ENCODE measurements around the gene CDH23.

CDH23 gene

DNA sequence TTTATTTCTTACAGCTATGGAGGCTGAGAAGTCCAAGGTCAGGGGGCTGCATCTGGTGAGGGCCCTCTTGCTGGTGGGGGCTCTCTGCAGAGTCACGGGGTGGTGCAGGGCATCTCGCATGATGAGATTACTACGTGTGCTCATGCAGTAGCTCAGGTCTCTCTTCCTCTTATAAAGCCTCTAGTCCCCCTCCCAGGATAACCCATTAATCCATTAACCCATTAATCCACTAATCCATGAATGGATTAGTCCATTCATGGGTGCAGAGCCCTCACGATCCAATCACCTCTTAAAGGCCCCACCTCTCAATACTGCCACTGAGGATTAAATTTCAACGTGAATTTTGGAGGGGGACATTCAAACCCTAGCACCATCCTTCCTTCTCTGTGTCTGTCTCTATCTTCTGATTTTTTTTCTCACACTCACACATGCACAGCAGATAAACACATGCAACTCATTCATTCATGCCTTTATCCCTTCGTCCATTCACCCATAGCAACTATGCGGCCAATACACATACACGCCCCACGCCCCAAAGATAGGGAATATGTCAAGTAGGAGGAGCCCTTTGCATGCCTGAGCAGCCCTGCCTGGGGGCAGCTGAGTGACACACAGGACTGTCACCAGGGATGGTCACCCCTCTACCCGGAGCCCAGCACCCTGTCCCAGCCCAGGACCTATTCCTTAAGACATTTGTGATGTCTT lies 236.3 kb downstream of the CDH23 start:
- DNase-seq (ENCODE audit: low read depth in 1 of 2, low spot score in 1 of 2): no peak

DNA sequence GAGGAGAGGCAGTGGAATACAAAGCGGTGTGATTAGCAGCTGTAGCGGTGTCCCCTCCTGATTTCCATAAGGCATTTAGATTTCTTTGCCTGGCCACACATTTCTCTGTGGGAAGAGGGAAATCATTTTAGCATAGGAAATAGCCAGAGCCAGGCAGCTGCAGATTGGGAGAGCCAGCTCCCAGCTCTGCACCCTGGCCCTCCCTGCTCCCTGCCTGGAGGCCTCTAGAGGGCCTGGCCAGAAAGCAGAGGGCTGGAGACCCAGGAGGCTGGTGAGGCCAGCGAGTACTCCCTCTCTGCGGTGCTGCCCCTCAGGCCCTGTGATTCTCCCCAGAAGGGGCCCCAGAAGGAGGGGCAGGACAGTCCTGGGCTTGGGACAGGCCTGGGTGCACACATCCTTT lies 237.2 kb downstream of the CDH23 start:
- DNase-seq (ENCODE audit: low read depth in 1 of 2, low spot score in 1 of 2): no peak

DNA sequence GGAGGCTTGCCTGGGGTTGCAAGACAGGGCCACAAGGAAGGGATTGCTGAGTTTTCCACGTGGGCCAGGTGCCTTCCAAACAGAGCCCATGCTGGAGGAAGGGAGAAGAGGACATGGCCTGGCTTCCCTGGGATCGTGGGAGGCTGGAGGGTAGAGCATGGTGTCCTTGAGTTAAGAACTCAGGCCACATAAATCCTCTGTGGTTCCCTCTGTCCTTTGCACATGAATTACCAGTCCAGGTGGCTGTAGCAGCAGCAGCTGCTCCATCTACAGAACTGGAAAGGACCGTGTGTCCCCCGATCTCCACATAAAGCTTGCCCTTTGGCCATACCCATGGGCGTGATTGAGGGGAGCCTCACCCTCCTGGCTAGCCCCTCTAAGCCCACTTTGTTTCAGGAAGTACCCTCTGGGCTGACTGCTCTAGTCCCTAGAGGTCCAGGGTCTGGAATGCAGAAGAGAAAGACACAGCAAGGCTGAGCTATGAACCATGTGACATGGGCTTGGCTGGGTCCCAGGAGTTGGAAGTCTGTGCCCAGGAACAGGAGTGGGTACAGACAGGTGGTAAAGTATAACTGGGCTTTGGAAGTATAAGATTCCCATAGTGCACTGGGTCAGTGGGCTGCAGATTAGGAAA lies 237.9 kb downstream of the CDH23 start:
- no peak for DNase-seq (ENCODE audit: low read depth in 1 of 2, low spot score in 1 of 2)

DNA sequence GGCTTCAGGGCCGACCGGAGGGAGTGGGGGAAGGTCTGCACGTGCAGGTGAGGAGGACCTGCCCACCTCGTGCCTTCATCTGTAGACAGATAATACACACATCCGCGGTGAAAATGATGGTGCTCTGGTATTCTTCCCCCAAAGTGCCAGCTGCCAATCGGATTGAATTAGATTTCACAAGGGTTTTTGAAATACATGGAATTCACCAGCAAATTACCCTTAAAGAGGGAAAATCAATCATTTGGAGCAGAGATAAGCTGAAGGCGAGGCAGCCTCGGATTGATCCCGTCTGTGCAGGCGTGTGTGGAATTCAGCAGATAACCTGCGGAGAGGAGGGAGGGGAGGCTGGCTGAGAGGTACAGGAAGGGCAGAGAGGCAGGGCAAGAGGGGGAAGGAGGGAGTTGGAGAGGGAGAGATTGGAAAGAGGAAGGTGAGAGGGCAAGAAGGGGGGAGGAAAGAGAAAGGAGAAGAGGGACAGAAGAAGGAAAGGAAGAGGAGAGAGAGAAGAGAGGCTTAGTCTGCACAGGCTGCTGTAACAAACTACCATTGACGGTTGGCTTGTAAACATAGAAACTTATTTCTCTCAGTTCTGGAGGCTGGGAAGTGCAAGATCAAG lies 238.6 kb downstream of the CDH23 start:
- DNase-seq (ENCODE audit: low read depth in 1 of 2, low spot score in 1 of 2): no peak

DNA sequence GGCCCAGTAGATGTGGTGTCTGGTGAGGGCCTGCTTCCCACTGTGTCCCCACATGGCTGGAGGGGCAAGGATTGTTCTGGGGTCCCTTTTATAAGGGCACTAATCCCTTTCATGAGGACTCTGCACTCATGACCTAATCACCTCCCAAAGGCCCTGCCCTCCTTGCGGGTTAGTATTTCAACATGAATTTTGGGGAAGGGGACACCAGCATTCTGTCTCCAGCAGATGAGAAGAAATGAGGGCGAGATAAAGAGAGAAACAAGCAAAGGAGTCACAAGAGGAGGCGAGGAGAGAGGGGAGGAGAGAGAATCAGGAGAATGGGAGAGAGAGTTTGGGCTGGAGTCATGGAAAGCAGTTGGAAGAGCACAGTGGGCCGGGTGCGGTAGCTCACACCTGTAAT lies 239.1 kb downstream of the CDH23 start:
- DNase-seq (ENCODE audit: low read depth in 1 of 2, low spot score in 1 of 2): no peak

DNA sequence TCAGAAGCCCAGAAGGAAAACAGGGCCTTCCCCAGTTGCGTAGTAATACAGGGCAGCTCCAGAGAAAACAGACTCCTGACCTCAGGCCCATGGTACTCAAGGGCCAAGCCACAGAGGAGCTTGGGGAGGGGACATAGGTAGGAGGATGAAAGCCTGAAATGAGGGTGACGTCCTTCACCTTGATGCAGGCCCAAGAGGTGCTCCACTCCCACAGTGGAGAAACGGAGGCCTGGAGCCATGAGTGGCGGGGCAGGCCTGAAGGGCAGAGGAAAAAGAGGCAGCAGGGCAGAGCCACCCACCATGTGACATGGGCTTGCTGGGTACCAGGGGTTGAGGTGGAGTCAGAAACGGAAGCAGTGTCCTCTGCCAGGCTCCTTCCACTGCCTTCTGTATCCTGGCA lies 239.9 kb downstream of the CDH23 start:
- DNase-seq (ENCODE audit: low read depth in 1 of 2, low spot score in 1 of 2): no peak

DNA sequence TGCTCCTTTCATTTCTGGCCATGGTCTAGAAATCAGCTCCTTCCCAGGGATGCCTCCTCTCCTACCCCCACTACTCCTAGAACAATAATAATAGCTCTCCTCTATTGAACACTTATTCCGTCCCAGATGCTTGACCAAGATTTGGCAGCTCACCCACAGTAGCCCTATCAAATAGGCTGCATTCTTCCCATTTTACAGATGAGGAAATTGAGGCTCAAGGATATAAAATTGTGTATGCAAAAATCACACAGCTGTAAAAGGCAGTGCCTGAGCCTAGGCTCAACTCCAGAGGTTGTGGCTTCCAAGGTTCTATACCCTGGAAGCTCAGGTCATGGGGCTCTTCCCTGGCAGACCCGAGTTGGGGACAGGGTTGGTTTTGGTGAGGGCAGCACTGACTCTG lies 240.6 kb downstream of the CDH23 start:
- no peak for DNase-seq (ENCODE audit: low read depth in 1 of 2, low spot score in 1 of 2)

DNA sequence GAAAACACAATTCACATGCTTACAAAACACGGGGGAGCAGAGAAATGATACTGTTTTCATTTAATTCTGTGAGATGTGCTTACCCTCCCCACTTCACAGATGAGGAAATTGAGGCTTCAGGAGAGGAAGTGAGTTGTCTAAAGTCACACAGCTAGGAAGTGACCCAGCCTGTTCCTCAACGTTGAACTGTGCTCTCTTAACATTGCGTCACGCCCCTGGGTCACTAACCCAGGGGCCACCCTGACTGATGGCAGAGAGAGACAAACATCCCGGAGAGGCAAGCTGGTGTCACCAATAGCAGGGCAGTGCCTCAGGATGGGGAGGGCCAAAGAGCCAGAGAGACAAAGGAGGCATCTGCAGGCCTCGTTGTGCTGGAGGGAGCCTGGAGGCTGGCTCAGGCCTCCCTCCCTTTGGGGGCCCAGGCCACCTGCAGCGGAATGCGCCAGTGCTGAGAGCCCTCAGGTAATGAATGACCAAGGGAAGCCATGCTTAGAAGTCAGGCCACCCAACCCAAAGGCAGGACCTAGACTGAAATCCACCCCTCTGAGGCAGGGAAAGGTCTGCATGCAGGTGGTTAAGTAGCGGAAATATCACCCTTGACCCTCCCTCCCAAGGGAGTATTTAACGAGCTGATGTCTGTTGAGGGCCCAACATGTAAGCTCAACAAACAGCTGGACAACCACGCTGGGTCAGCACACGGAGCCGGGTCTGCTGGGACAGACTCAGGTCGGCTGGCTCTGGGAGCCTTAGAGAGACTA lies 241.5 kb downstream of the CDH23 start:
- no peak for DNase-seq (ENCODE audit: low read depth in 1 of 2, low spot score in 1 of 2)

DNA sequence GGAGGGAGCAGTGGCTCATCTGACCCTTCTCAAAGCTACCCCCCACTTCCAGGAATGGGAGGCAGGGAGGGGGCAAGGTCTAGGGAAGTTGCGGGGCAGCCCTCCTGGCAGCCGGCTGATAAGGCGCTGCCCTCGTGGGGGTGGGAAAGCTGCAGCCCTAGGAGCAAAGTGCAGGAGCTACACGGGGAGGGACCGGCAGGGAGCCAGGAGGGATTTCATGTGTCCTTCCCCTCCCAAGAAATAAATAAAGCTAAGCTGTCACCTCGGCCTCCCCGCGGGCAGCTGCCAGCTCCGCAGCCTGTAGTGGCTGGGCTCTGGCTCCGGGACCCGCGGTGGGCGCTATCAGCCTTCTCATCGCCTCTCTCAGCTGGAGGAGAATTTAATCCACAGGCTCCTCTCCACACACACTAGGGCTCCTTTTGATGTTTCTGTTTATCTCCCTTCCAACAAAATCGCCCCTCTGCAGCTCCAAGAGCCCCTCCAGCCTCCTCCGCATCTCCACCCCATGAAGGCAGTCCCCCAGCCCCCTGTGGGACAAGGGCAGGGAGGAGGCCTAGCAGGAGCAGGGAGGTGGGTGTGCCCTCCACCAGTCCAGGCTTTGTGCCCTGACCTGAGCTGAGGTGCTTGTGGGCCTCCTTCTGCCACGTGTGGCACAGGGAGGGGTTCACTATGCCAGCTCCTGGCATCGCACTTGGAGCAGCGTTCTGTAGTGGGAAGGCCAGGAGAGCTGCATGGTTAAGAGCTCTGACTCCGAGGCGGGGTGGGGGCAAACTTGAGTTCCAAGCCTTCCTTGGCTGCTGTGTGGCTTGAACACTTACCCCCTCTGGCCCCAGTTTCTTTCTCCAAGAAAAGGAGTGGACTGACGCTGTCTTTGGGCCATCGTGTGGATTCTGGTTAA lies 242.4 kb downstream of the CDH23 start:
- DNase-seq (ENCODE audit: low read depth in 1 of 2, low spot score in 1 of 2): no peak

DNA sequence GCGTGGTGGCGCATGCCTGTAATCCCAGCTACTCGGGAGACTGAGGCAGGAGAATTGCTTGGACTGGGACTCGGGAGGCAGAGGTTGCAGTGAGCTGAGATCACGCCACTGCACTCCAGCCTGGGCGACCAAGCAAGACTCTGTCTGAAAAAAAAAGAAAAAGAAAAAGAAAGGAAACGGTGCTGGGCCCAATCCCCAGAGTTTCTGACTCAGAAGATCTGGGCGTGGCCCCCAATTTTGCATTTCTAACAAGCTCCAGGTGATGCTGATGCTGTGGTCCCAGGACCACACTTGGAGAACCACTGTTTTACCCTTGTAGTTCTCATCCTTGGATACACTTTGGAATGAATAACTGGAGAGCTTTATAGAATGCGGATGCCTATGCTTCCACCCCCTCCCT lies 243.9 kb downstream of the CDH23 start:
- no peak for DNase-seq (ENCODE audit: low read depth in 1 of 2, low spot score in 1 of 2)

DNA sequence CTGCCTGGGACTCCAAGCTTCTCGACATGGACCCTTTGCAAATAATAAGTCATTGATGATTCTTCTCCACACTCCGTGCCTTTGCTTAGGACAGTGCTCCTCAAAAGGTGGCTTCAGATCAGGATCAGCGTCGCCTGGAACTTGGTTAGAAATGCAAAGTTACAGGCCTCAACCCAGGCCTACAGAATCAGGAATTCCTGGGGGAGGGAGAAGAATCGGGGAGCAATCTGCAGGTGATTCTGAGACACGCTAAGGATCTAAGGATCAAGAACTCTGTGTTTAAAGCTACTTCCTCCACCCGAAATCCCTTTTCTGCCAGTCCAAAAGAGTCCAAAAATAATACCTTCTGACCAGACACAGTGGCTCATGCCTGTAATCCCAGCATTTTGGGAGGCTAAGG lies 244.7 kb downstream of the CDH23 start:
- no peak for DNase-seq (ENCODE audit: low read depth in 1 of 2, low spot score in 1 of 2)

DNA sequence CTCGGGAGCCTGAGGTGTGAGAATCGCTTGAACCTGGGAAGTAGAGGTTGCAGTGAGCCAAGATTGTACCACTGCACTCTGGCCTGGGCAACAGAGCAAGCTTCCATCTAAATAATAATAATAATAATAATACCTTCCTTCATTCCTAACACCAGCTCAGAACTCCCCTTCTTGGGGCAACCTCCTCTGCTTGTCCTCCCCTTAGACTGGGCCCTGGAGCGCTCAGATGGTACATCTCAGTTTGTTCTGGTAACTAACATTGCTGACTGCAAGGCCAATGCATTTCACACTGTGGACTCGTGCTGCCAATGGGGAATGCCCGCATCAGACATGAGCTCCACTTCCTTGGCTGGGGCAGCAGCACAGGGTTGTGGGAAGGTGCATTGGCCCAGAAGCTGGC lies 245.3 kb downstream of the CDH23 start:
- no peak for DNase-seq (ENCODE audit: low read depth in 1 of 2, low spot score in 1 of 2)

DNA sequence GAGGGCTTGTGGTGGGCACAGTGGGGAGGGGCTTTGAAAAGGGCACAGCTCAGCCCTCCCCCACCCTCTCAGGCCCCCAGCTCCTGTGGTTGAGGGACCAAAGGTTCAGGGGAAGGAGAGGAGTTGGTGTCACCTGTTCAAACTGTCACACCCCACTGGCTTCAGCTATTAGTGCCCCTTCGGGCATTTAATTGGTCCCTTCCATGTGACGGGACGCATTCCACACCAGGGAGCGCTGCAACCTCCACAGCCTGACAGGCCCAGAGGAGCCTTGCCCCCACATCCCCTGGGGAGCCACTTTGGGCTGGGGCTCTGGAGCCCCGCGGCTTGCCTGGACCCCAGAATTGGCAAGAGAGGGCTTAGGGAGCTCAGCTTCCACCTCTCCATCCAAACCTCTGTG lies 247.2 kb downstream of the CDH23 start:
- no peak for DNase-seq (ENCODE audit: low read depth in 1 of 2, low spot score in 1 of 2)

DNA sequence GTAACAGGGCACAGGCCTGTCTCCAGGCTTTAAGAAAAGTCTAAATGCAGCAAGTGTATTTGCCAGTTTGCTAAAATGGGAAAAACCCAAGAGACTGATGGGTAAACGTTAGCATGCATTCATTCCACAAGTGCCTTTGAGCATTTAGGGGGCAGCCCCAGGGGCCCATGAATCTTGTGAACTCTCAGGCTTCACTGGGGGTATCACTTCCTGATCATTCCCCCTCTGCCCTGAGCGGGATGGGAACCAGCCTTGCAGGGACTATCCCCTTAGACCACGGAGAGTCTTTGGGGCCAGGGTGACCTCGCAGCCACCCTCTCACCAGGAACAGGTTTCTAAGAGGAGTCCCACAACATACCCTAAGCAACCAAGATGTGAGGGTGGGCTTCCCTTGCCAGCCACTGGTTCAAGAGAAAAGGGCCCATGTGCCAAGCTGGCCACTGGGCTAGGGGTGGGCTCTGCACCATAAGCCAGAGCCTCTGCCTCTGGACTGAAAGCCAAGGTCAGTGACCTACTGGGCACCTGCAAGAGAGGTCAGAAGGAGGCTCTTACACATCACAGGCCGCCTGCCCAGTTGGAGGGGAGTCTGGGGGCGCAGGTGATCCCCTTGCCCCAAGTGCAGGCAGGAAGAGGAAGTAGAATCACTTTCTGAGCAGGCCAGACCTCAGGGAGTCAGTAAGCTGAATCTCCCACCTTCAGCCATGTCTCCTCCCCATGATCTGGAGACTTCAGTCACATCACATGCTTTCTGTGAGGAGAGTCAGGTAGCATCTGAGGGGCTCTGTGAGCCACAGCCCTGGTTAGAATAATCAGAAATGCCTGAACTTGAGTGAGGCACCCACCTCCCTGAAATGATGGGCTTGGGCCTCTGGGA lies 247.8 kb downstream of the CDH23 start:
- DNase-seq (ENCODE audit: low read depth in 1 of 2, low spot score in 1 of 2): no peak

DNA sequence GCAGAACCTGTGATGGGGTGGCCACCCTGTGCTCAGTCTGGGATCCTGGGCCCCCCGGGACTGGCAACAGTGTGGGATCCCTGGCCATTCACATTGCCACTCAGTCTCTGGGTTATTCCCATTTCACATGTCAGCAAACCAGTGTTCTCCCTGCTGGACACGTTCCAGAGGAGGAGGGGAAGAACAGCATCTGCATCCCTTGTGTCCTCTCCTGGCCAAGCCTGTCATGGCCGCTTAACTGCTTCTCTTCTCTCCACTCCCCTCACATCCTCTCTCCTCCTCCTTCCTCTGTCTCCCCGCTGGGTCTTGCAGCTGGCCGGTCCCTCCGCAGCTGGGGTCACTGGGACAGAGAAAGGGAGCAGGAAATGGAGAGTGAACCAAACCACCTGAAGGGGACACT lies 248.5 kb downstream of the CDH23 start:
- DNase-seq (ENCODE audit: low read depth in 1 of 2, low spot score in 1 of 2): no peak

DNA sequence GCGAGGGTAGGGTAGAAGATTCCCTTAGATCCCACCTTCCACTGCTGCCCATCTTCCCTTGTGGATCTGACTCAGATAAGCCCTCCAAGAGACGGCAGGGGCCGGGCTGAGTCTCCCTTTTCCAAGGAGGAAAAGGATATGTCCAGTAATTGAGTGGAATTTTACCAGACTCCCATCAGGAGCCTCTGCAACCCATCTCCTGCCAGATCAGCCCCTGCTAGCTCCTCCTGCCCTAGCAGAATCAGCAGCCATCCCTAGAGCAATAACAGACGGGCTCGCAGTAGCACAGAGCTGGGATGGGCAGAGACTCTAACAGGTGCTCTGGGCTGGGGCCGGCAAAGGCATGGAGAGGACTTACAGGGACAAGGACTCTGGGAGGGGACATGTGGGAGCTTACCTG lies 249.3 kb downstream of the CDH23 start:
- no peak for DNase-seq (ENCODE audit: low read depth in 1 of 2, low spot score in 1 of 2)

DNA sequence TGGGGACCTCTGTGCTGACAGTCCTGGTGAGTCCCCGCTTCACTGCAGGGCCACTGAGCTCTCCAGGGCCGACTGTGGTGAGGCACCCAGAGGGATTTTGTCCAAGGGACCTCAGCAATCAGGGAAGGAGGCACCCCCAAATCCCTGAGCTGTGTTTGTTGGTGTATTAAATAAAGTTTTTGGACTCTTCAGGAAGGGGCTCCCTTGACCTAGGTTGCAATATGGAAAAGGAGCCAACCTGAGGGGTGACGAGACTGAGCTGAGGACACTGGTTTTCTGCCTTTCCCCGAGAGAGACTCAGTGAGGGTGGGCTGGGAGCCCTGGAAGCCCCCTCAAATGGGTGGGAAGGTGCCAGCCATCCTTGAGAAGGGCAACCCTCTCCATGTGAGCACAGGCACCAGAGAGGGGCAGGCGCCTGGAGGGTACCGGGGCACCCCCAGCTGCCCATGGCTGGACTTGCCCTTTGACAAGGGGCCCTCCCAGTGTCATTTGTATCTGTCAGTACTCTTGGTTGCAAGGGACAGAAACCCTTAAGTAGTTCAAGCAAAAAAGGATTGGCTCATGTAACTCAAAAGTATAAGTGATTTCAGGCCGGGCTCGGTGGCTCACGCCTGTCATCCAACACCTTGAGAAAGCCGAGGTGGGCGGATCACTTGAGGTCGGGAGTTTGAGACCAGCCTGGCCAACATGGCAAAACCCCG lies 250.0 kb downstream of the CDH23 start:
- DNase-seq (ENCODE audit: low read depth in 1 of 2, low spot score in 1 of 2): no peak

DNA sequence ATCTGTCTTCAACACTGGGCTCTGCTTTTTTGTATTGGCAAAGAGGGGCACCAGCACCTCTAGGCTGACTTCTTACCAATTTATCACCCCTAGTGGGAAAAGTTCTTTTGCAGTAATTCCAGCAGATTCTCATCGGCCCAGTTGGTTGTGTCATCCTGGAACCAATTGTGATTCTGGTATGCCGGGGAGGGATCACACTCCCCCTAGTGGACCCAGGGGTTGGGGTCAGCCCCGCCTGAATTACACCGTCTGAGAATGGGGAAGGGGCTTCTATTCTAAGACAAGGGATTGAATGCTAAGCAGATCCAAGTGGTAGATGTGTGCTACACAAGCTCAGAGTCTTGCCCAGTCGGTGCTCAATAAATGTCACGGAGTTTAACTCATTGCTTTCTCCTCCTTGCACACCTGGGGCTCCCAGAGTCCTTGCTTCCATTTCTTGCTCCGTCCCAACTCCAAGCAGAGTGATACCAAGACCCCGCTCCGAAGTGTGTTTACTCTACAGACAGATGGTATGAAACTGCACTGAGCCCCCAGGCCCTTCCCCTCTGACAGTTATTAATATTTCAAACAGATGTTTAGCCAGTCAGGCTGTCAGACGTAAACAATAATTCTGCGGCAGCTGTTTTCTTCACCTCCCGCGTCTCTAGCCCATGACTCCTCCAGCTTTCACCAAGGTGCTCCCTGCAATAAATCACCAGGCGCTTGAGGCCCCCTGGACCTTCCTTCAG lies 251.0 kb downstream of the CDH23 start:
- DNase-seq (ENCODE audit: low read depth in 1 of 2, low spot score in 1 of 2): no peak
